ENCODE measurements around the gene BCL2L2. TPM values are rescaled to one million over a fixed set of nuclear protein-coding genes. Genes with fewer than 3 reads are reported as not detected.

BCL2L2 gene
- total and polyA plus RNA-seq, 10 of the 15 experiments (the other 5 are each of a cell fraction or from before 2014, with no cell fraction given): 1.4 to 14.7 (median 7.1) TPM

DNA sequence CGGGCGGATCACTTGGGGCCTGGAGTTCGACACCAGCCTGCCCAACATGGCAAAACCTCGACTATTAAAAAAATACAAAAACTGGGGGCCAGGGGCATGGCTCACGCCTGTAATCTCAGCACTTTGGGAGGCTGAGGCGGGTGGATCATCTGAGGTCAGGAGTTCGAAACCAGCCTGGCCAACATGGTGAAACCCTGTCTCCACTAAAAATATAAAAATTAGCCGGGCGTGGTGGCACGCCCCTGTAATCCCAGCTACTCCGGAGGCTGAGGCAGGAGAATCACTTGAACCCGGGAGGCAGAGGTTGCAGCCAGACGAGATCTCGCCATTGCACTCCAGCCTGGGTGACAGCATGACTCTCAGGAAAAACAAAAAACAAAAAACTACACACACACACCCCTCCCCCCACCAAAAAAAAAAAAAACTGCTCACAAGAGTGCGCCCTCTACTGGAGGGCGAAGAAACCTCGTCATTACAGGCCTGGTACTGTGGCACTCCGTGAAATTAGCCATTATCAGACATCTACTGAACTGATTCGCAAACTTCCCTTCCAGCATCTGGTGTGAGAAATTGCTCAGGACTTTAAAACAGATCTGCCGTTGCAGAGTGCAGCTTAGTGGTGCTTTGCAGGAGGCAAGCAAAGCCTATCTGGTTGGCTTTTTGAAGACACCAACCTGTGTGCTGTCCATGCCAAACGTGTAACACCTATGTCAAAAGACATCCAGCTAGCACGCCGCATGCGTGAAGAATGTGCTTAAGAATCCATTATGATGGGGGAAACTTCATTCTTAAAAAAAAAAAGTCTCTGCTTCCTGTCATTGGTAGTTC, 11.7 kb upstream of the BCL2L2 start (continued):
- TF ChIP-seq RAD51 (IDR thresholded peaks at IDR 0.05) (no peak), YBX1 (IDR thresholded peaks at IDR 0.05) (no peak), RELA (IDR thresholded peaks at IDR 0.05; ENCODE audit: borderline replicate concordance, partially characterized antibody) (no peak), NR2F1 (conservative IDR thresholded peaks at IDR 0.05) (no peak), REST (IDR thresholded peaks at IDR 0.05; ENCODE audit: low read depth, low read length) (no peak), KLF5 (IDR thresholded peaks at IDR 0.05; ENCODE audit: partially characterized antibody) (no peak), POLR2A (IDR thresholded peaks at IDR 0.05; ENCODE audit: low read depth, low read length) (no peak), SMC3 (IDR thresholded peaks at IDR 0.05; ENCODE audit: borderline replicate concordance, low read length) (peak; percentile 70), MEF2B (IDR thresholded peaks at IDR 0.05; ENCODE audit: partially characterized antibody, poor library complexity, severe bottlenecking) (no peak), SUPT20H (IDR thresholded peaks at IDR 0.05; ENCODE audit: borderline replicate concordance, control insufficient read depth, low read depth, low read length) (no peak), HCFC1 (IDR thresholded peaks at IDR 0.05; ENCODE audit: low read length) (no peak), ATF7 (IDR thresholded peaks at IDR 0.05; ENCODE audit: low read depth) (no peak), NFIC (IDR thresholded peaks at IDR 0.05; ENCODE audit: low read depth, low read length) (no peak), NR2C1 (IDR thresholded peaks at IDR 0.05) (no peak), CREB1 (IDR thresholded peaks at IDR 0.05; ENCODE audit: low read depth) (peak; percentile 66; the same call in 1 of the 2 replicates), SREBF1 (IDR thresholded peaks at IDR 0.05; ENCODE audit: low read length) (no peak), SIX5 (IDR thresholded peaks at IDR 0.05; ENCODE audit: low read depth, low read length, severe bottlenecking) (no peak), FOS (IDR thresholded peaks at IDR 0.05; ENCODE audit: borderline replicate concordance, extremely low read depth, insufficient read length) (no peak), SMARCA5 (IDR thresholded peaks at IDR 0.05) (no peak), EGR1 (IDR thresholded peaks at IDR 0.05; ENCODE audit: borderline replicate concordance in 1 of 2, low read depth in 2 of 2, low read length in 2 of 2) (no peak), ZNF384 (IDR thresholded peaks at IDR 0.05; ENCODE audit: borderline replicate concordance, low read depth, low read length) (peak; percentile 99)
- TF ChIP-seq, protein P1, sequence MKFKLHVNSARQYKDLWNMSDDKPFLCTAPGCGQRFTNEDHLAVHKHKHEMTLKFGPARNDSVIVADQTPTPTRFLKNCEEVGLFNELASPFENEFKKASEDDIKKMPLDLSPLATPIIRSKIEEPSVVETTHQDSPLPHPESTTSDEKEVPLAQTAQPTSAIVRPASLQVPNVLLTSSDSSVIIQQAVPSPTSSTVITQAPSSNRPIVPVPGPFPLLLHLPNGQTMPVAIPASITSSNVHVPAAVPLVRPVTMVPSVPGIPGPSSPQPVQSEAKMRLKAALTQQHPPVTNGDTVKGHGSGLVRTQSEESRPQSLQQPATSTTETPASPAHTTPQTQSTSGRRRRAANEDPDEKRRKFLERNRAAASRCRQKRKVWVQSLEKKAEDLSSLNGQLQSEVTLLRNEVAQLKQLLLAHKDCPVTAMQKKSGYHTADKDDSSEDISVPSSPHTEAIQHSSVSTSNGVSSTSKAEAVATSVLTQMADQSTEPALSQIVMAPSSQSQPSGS (IDR thresholded peaks at IDR 0.05; ENCODE audit: low read length): no peak
- TF ChIP-seq, protein P2, sequence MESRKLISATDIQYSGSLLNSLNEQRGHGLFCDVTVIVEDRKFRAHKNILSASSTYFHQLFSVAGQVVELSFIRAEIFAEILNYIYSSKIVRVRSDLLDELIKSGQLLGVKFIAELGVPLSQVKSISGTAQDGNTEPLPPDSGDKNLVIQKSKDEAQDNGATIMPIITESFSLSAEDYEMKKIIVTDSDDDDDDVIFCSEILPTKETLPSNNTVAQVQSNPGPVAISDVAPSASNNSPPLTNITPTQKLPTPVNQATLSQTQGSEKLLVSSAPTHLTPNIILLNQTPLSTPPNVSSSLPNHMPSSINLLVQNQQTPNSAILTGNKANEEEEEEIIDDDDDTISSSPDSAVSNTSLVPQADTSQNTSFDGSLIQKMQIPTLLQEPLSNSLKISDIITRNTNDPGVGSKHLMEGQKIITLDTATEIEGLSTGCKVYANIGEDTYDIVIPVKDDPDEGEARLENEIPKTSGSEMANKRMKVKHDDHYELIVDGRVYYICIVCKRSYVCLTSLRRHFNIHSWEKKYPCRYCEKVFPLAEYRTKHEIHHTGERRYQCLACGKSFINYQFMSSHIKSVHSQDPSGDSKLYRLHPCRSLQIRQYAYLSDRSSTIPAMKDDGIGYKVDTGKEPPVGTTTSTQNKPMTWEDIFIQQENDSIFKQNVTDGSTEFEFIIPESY (IDR thresholded peaks at IDR 0.05): no peak
- TF ChIP-seq, protein P3, sequence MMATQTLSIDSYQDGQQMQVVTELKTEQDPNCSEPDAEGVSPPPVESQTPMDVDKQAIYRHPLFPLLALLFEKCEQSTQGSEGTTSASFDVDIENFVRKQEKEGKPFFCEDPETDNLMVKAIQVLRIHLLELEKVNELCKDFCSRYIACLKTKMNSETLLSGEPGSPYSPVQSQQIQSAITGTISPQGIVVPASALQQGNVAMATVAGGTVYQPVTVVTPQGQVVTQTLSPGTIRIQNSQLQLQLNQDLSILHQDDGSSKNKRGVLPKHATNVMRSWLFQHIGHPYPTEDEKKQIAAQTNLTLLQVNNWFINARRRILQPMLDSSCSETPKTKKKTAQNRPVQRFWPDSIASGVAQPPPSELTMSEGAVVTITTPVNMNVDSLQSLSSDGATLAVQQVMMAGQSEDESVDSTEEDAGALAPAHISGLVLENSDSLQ (IDR thresholded peaks at IDR 0.05): no peak

All from GM12878 (cell line).